K562 (cell line): Measurements from ENCODE around the gene ZNF624. TPM values are rescaled to one million over a fixed set of nuclear protein-coding genes. Genes with fewer than 3 reads are reported as not detected.

ENCODE experiments used
- ATF1 ChIP-seq, 2 experiments: fragments of 450-650 bp in 1 of 2; IDR thresholded peaks; 2 replicates each; pipeline ENCODE4 v1.6.1; 2016; ENCODE audit warnings: missing compliant biosample characterization in 1 of 2, missing genetic modification characterization in 1 of 2
- CCNT2 ChIP-seq: IDR thresholded peaks from 2 replicates; pipeline ENCODE4 v1.6.1; 2011; ENCODE audit warnings: borderline replicate concordance, low read depth, mild to moderate bottlenecking, moderate library complexity, mixed read lengths, low read length; ENCODE audit not compliant: insufficient read length; ENCODE audit errors: extremely low read depth
- CHD2 ChIP-seq: IDR thresholded peaks from 2 replicates; pipeline ENCODE4 v1.6.1; 2011; ENCODE audit warnings: low read depth, low read length
- CXXC5 ChIP-seq: fragments of 250-450 bp; sonication (Bioruptor Pico); IDR thresholded peaks from 2 replicates; pipeline ENCODE4 v1.8.0; 2022; ENCODE audit warnings: inconsistent platforms, mild to moderate bottlenecking, moderate library complexity
- EGR1 ChIP-seq: fragments of 450-650 bp; conservative IDR thresholded peaks from 2 replicates; pipeline ENCODE4 v1.6.1; 2017; ENCODE audit warnings: mild to moderate bottlenecking
- GABPA ChIP-seq: fragments of 200-800 bp; sonication (Bioruptor generic); conservative IDR thresholded peaks from 2 replicates; pipeline ENCODE4 v1.6.1; 2016; ENCODE audit warnings: low read depth, missing genetic modification characterization, missing compliant biosample characterization
- HLTF ChIP-seq: fragments of 450-650 bp; IDR thresholded peaks from 2 replicates; pipeline ENCODE4 v1.6.1; 2016
- HMGN3 ChIP-seq: IDR thresholded peaks from 2 replicates; pipeline ENCODE4 v1.6.1; 2011; ENCODE audit warnings: borderline replicate concordance, low read depth, mild to moderate bottlenecking, mixed read lengths, low read length; ENCODE audit not compliant: insufficient read length; ENCODE audit errors: extremely low read depth
- KLF13 ChIP-seq: fragments of 450-650 bp; IDR thresholded peaks from 2 replicates; pipeline ENCODE4 v1.6.1; 2016; ENCODE audit warnings: missing genetic modification characterization, low read depth, mild to moderate bottlenecking, missing compliant biosample characterization, moderate library complexity, borderline replicate concordance
- L3MBTL2 ChIP-seq: fragments of 450-650 bp; IDR thresholded peaks from 2 replicates; pipeline ENCODE4 v1.6.1; 2016; ENCODE audit warnings: mild to moderate bottlenecking, moderate library complexity
- MEIS2 ChIP-seq: fragments of 450-650 bp; IDR thresholded peaks from 2 replicates; pipeline ENCODE4 v1.6.1; 2014; ENCODE audit warnings: mild to moderate bottlenecking; ENCODE audit not compliant: partially characterized antibody
- NFIC ChIP-seq: fragments of 450-650 bp; IDR thresholded peaks from 2 replicates; pipeline ENCODE4 v1.6.1; 2017; ENCODE audit warnings: mild to moderate bottlenecking, inconsistent platforms
- NKRF ChIP-seq: fragments of 450-650 bp; IDR thresholded peaks from 2 replicates; pipeline ENCODE4 v1.6.1; 2016; ENCODE audit warnings: borderline replicate concordance
- PHF21A ChIP-seq: fragments of 450-650 bp; IDR thresholded peaks from 2 replicates; pipeline ENCODE4 v1.6.1; 2017; ENCODE audit warnings: low read depth, borderline replicate concordance
- PHF8 ChIP-seq: fragments of 200-600 bp; sonication (generic); IDR thresholded peaks from 2 replicates; pipeline ENCODE4 v1.6.1; 2012; ENCODE audit warnings: mixed run types, mild to moderate bottlenecking, inconsistent platforms, low read length, moderate library complexity, borderline replicate concordance
- POLR2A ChIP-seq: fragments of 450-650 bp; conservative IDR thresholded peaks from 2 replicates; pipeline ENCODE4 v1.6.1; 2016
- POLR2G ChIP-seq: fragments of 200-400 bp; formaldehyde crosslinking; IDR thresholded peaks from 2 replicates; pipeline ENCODE4 v1.6.1; 2017; ENCODE audit warnings: low read depth, mild to moderate bottlenecking, antibody characterized with exemption, low read length, moderate library complexity
- RBFOX2 ChIP-seq: fragments of 200-400 bp; formaldehyde crosslinking; IDR thresholded peaks from 2 replicates; pipeline ENCODE4 v1.6.1; 2017; ENCODE audit warnings: low read depth, mild to moderate bottlenecking, low read length, moderate library complexity
- SAP30 ChIP-seq: fragments of 200-600 bp; sonication (generic); IDR thresholded peaks from 2 replicates; pipeline ENCODE4 v1.6.1; 2012; ENCODE audit warnings: borderline replicate concordance, low read depth, mild to moderate bottlenecking, moderate library complexity, low read length, control low read depth, inconsistent platforms; ENCODE audit not compliant: insufficient read depth, poor library complexity, severe bottlenecking
- SIX5 ChIP-seq, 2 experiments: IDR thresholded peaks; 2 replicates each; pipeline ENCODE4 v1.6.1; 2011; ENCODE audit warnings: low read length in 2 of 2, borderline replicate concordance in 1 of 2, low read depth in 1 of 2, mild to moderate bottlenecking in 1 of 2, moderate library complexity in 1 of 2; ENCODE audit not compliant: insufficient read depth in 1 of 2
- SRF ChIP-seq, 2 experiments: fragments of 250-450, 450-650 bp in 1 of 2; sonication (Bioruptor Pico) in 1 of 2; sonication (generic) in 1 of 2; formaldehyde crosslinking; IDR thresholded peaks; 2 replicates each; pipeline versions ENCODE4 v1.5.0 to v1.5.1; 2020 to 2022; ENCODE audit warnings: mild to moderate bottlenecking in 1 of 2, missing genetic modification reagents in 1 of 2
- ZBTB7A ChIP-seq: IDR thresholded peaks from 2 replicates; pipeline ENCODE4 v1.6.1; 2011; ENCODE audit warnings: low read depth, mild to moderate bottlenecking, low read length, moderate library complexity, borderline replicate concordance; ENCODE audit not compliant: control insufficient read depth
- polyA plus RNA-seq, 8 experiments: library from polyadenylated mRNA; depleted of rRNA in 4 of 8; stranded (reverse) in 5 of 8; unstranded in 3 of 8; fragments of >200 nt; fragmentation: Nextera tagmentation in 2 of 8; fragmentation: Illumina TruSeq in 1 of 8; extraction: Ambion mirVana in 2 of 8; extraction: Trizol in 1 of 8; gene quantifications; 2 replicates each; pipeline versions ENCODE4 v1.2.1 to v1.2.3, GENCODE V29; 2011 to 2014; ENCODE audit warnings: inconsistent platforms in 1 of 8, missing spikeins in 1 of 8
- total RNA-seq, 7 experiments: library from RNA; depleted of rRNA in 6 of 7; stranded (reverse); fragments of >200 nt in 6 of 7; fragmentation: Illumina TruSeq in 2 of 7; extraction: Trizol in 2 of 7; gene quantifications; 2 replicates each; pipeline versions ENCODE4 v1.2.1 to v1.2.3, GENCODE V29; 2011 to 2021; ENCODE audit warnings: low replicate concordance in 1 of 7

ZNF624 gene
- total and polyA plus RNA-seq, 9 of the 15 experiments (the other 6 are each of a cell fraction or from before 2014, with no cell fraction given) = 0.34 to 2.1 (median 1.1) TPM

GRCh38 chr17:16653367-16654041 lies at the start of gene ZNF624 (continued):
- 0 out of 2 replicates have a peak, but pooled peaks have one; percentile 33 for TF ChIP-seq NKRF
- 0 out of 2 replicates have a peak, but pooled peaks have one; percentile 22 for TF ChIP-seq GABPA (tag)
- peak; percentile 60 for TF ChIP-seq MEIS2
- TF ChIP-seq PHF21A = no peak
- TF ChIP-seq RBFOX2 = peak; percentile 89
- no peak for TF ChIP-seq HLTF
- peak; percentile 70; the same call in 1 of the 2 replicates for TF ChIP-seq ZBTB7A
- TF ChIP-seq NFIC = peak; percentile 52
- TF ChIP-seq L3MBTL2 = peak; percentile 78; the same call in 1 of the 2 replicates
- peak; percentile 87 for TF ChIP-seq POLR2G
- no peak for TF ChIP-seq CHD2
- TF ChIP-seq HMGN3 = peak; percentile 68
- TF ChIP-seq POLR2A = peak; percentile 73
- TF ChIP-seq CXXC5 (CRISPR knock-in tag) = peak; percentile 54; the same call in 1 of the 2 replicates
- TF ChIP-seq KLF13 (tag) = peak; percentile 89
- peak; percentile 57 for TF ChIP-seq EGR1
- TF ChIP-seq PHF8 = peak; percentile 72
- TF ChIP-seq CCNT2 = peak; percentile 44
- TF ChIP-seq SRF (CRISPR knock-in tag; IDR thresholded peaks at IDR 0.05) = peak in 1 of 2 experiments; percentile 67; a peak in 1 of 4 replicates
- TF ChIP-seq SIX5 (IDR thresholded peaks at IDR 0.05; ENCODE audit: borderline replicate concordance in 1 of 2, insufficient read depth in 1 of 2, low read depth in 1 of 2, low read length in 2 of 2) = peak; percentile 59 to 62; a peak in 3 of 4 replicates
- TF ChIP-seq ATF1 (CRISPR knock-in tag; IDR thresholded peaks at IDR 0.05) = no peak
- TF ChIP-seq ATF1 (tag; IDR thresholded peaks at IDR 0.05) = peak; percentile 23; the same call in 1 of the 2 replicates
- TF ChIP-seq SAP30 = peak; percentile 30
